GM19025 (cell line): ENCODE results near the gene PRSS21.
A peak's percentile ranks its signal among the peaks of the same experiment; 100 is the strongest.

Experiments used
- ATAC-seq: cut with Tn5 transposase; IDR thresholded peaks from one replicate; pipeline ENCODE4 v1.9.1; 2021; ENCODE audit warnings: mild to moderate bottlenecking, low read depth, moderate library complexity; ENCODE audit not compliant: unreplicated experiment

The PRSS21 gene

DNA sequence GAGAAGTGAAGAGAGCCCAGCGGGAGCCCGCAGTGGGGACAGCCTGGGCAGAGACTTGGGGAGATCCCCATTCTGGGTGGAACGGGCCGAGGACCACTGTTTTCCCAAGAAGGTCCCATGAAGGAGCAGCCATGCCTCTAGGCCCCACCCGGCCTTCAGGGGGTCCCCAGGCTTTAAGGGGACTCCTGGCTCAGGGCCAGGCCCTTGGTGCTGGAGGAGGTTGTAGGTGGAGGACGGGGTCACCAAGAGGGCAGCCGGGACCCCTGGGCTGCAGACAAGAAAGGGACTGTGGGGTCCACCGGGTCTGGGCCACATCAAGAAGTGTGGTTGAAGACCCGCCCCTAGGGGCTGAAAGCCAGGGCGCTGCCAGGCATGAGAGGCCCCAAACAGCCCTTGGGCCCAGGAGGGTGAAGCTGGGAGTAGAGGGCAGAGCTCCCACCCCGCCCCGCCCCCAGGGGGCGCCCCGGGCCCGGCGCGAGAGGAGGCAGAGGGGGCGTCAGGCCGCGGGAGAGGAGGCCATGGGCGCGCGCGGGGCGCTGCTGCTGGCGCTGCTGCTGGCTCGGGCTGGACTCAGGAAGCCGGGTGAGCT, at the start of gene PRSS21:
Gene PRSS21 (plus strand): TSS at position 487 of the 589 bp plus-strand sequence. CDS start 32 bp downstream, at position 519.
- no peak for ATAC-seq

- no peak for ATAC-seq
Measured at GRCh38 chr16:2767891-2768290, 49.1 kb upstream of the PRSS21 start.

GRCh38 chr16:2768403-2769089, 48.5 kb upstream of the PRSS21 start:
- ATAC-seq = no peak

DNA sequence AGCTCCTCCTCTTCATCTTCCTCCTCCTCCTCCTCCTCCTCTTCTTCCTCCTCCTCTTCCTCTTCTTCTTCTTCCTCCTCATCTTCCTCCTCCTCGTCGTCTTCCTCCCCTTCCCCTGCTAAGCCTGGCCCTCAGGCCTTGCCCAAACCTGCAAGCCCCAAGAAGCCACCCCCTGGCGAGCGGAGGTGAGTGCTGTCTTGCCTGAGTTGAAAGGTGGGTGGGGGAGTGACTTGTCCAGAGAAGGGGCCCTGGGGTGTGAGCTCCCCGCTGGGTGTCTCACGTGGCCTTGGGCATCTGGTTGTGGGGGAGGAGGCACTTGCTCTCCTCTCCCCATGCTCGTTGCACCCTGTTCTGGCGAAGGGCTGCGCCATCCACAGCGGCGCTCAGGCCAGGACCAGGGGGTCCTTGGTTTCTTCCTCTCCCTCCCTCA, 47.9 kb upstream of the PRSS21 start:
- no peak for ATAC-seq

- no peak for ATAC-seq
Measured at GRCh38 chr16:2769675-2770056, 47.4 kb upstream of the PRSS21 start.

- ATAC-seq = no peak
Measured at GRCh38 chr16:2770057-2770951, 46.7 kb upstream of the PRSS21 start.

DNA sequence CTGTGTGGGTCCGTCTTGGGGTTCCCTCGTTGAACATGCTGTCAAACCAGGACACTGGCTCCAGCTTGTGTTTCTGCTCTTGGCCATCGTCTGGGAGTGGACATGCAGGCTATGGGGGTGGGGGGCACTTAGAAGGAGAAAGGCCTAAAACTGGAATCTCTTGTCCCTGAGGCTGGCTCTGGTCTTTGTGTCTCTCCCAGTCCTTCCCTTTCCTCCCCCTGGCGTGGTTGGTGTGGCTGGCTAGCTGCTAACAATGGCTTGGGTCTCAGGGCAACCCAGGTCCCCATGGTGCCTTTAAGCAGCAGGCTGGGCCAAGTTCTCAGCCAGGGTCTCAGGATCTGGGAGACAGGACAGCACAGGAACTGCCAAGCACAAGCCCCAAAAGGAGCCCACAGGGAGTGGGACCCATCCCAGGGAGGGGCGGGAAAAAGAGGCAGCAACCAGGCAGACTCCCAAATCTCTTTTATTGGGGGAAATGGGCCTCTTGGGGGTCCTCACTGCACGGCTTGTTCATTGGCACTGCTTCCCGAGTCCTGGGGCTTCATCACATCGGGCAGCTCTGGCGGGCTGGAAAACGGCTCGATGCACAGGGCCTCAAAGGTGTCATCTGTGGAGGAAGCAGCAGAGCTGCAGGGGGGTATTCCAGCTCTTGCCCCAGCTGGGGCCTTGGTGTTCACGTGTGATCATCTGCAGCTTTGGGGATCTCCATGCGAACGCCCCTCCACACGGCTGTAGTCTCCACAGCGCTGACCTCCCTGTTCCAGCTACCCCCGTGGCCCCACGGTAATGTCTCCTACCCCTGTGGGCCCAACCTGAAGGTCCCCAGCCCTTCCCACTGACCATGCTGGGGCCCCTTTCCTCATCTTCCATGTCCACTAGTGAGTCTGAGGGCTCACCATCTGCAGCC, 45.3 kb upstream of the PRSS21 start:
- ATAC-seq = no peak

DNA sequence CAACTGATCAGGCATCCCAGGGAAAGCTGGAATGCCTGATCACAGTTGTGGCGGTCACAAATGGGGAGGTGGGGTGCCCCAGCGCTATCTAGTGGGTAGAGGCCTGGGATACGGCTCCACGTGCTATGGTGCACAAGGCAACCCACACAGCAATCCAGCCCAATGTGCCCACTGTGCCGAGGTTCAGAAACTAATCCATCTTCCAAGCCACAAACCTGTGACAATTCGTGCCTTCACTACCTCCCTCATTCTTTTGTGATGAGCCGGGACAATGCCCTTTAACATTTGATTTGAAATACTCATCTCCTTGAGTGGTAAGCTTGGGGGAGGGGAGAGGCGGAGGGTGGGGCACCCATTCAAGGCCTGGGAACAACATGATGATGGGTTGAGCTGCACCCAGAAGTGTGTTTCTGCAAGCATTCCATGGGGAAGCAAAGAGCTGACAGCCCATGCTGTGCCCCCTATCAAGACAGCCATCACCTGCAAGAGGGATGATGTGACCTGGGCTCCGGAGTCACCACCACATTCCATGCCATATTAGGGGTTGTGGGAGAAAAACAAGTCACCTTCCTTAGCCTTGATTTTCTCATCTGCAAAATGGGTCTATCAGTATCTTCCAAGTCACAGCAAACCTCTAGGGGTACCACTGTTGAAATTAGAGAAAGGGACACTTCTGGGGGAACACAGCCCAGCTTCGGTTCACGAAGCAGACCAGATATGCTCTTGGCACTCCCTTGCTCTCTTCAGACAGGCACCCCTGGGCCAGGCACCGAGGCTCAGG, 43.7 kb upstream of the PRSS21 start:
- no peak for ATAC-seq

DNA sequence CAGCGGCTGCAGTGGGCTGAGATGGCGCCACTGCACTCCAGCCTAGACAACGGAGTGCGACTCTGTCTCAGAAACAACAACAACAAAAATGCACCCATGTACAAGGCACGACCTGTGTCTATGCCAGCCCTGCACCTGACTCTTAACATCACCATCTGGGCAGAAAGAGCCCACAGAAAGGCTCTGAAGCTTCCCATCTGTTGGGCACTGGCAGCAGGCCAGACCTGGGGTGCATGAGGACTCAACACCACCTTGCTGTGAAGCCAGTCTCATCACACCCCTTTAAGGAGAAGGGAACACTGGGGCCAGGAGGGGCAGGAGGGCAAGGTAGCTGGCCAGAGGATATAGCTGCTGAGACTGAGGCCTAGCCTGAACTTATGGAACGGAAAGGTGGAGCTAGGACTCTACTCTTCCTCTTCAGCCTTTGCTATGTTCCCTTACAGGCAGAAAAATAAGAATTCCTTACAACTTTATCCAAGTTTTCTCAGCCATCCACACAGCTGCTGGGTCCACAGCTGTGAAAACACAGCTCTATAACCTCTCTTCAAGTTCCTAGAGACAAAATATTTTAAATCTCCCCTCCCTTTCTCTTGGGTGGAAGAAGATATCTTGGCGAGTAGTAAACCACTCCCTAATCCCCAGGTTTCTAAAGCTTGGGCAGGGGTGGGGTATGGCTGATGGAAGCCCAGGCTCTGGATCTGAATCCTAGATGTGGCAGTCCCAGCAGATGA, 42.7 kb upstream of the PRSS21 start:
- ATAC-seq = no peak

- no peak for ATAC-seq
Measured at GRCh38 chr16:2775131-2775716, 41.8 kb upstream of the PRSS21 start.

- no peak for ATAC-seq
Measured at GRCh38 chr16:2775765-2776499, 41.1 kb upstream of the PRSS21 start.

GRCh38 chr16:2776500-2777139, 40.4 kb upstream of the PRSS21 start:
- ATAC-seq = peak; percentile 23

DNA sequence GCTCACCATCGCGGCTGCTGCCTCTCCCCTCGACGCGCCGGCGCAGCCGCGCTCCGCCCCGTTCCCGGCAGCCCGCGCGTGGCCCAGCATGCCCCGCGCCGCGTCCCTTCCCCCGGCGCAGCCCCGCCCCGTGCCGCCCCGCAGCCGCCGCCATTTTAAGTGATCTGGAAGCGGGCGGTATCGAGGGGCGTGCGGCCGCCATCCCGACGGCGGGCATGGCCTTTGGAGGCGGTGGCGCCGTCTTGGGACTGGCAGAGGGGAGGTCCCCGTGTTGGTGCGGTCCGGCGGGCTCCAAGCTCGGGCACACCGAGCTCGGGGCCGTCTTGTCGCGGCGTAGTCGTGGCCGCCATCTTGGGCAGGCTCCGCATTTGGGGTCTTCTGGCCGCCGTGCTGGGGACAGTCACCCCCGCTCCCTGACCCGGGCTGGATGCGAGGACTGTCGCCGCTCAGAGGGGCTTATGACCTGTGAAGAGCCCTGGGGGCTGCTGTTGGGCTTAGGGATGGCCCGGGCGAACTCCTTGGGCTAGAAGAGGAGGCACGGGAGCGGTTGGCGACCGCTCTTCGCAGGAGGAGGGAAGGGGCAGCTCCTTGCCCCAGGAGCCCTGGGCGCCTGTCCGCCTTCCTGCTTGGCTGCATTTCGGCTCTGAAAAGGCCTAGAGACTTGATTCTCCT, 39.7 kb upstream of the PRSS21 start, which contains the start of gene ELOB:
Gene ELOB (minus strand): TSS at position 50 of the 672 bp plus-strand sequence. CDS start 41 bp downstream, at position 9.
- ATAC-seq = peak; percentile 82

- ATAC-seq = no peak
Measured at GRCh38 chr16:2777903-2778629, 39.0 kb upstream of the PRSS21 start.

DNA sequence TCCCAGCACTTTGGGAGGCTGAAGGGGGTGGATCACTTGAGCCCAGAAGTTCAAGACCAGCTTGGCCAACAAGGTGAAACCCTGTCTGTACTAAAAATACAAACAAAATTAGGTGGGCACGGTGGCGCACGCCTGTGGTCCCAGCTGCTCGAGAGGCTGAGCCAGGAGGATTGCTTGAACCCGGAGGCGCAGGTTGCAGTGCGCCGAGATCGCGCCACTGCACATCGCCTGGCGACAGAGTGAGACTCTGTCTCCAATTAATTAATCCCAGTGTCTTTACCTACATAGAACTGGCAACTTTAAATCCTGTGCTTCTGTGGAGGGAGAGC, 38.4 kb upstream of the PRSS21 start:
- no peak for ATAC-seq
